Neural crest cell (in vitro differentiated cells): ENCODE results near the gene PILRA. TPM values are rescaled to one million over a fixed set of nuclear protein-coding genes. Genes with fewer than 3 reads are reported as not detected.
A peak's percentile ranks its signal among the peaks of the same experiment; 100 is the strongest.

Experiments used
- DNase-seq: peaks from one replicate; pipeline ENCODE4 v3.0.0; 2021; ENCODE audit warnings: low read depth, mixed read lengths, low spot score
- H3K27ac Mint-ChIP-seq: one replicate; pipeline ENCODE4 v1.8.0; 2021; ENCODE audit warnings: mild to moderate bottlenecking, mixed read lengths; ENCODE audit not compliant: unreplicated experiment
- H3K27me3 Mint-ChIP-seq: 2 replicates; pipeline ENCODE4 v1.8.0; 2021; ENCODE audit warnings: low read depth, mild to moderate bottlenecking, mixed read lengths
- H3K36me3 Mint-ChIP-seq: 2 replicates; pipeline ENCODE4 v1.8.0; 2021; ENCODE audit warnings: low read depth, mild to moderate bottlenecking, mixed read lengths
- H3K4me1 Mint-ChIP-seq: 2 replicates; pipeline ENCODE4 v1.8.0; 2021; ENCODE audit warnings: mixed read lengths
- H3K4me3 Mint-ChIP-seq: one replicate; pipeline ENCODE4 v1.8.0; 2021; ENCODE audit warnings: mild to moderate bottlenecking, mixed read lengths
- H3K9me3 Mint-ChIP-seq: 2 replicates; pipeline ENCODE4 v1.8.0; 2021; ENCODE audit warnings: mixed read lengths
- total RNA-seq: library from RNA; stranded (reverse); gene quantifications from 2 replicates; pipeline ENCODE4 v1.2.1, GENCODE V29; 2021
- TF ChIP-seq, protein P1 (sequence below): fragments of 200-600 bp; sonication (generic); conservative IDR thresholded peaks from 2 replicates; pipeline ENCODE4 v1.5.0; 2021; ENCODE audit warnings: antibody characterized with exemption, mild to moderate bottlenecking

PILRA gene
- total RNA-seq, 1 donor from 2014 or later, result 2.6 TPM

DNA sequence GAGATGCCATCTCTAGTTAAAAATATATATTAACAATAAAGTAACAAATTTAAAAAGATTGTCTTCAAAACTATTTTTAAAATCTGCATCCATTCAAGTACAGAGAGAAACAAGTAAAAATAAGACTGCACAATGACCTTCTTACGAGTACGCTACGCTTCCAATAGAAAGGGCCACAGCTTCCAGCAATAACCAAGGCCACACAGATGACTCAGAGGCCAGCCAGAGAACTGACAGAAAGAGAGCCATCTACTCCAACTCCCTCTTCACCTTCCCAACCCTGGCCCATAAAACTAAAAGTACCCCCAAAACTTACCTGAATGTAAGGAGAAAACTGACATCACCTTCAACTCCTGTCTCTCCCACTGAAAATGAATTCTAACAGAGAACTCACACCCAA, 26.8 kb downstream of the PILRA start:
- no peak overlapping the region for H3K27ac Mint-ChIP-seq
- H3K9me3 Mint-ChIP-seq, result no peaks in the 10 kb centered on the region
- H3K4me3 Mint-ChIP-seq, result no peak overlapping the region
- no peaks in the 10 kb centered on the region for H3K4me1 Mint-ChIP-seq
- no peak for DNase-seq
- no peaks in the 10 kb centered on the region for H3K36me3 Mint-ChIP-seq
- TF ChIP-seq, protein P1, sequence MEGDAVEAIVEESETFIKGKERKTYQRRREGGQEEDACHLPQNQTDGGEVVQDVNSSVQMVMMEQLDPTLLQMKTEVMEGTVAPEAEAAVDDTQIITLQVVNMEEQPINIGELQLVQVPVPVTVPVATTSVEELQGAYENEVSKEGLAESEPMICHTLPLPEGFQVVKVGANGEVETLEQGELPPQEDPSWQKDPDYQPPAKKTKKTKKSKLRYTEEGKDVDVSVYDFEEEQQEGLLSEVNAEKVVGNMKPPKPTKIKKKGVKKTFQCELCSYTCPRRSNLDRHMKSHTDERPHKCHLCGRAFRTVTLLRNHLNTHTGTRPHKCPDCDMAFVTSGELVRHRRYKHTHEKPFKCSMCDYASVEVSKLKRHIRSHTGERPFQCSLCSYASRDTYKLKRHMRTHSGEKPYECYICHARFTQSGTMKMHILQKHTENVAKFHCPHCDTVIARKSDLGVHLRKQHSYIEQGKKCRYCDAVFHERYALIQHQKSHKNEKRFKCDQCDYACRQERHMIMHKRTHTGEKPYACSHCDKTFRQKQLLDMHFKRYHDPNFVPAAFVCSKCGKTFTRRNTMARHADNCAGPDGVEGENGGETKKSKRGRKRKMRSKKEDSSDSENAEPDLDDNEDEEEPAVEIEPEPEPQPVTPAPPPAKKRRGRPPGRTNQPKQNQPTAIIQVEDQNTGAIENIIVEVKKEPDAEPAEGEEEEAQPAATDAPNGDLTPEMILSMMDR, result no peak
- peaks cover 22% of the 10 kb centered on the region for H3K27me3 Mint-ChIP-seq

DNA sequence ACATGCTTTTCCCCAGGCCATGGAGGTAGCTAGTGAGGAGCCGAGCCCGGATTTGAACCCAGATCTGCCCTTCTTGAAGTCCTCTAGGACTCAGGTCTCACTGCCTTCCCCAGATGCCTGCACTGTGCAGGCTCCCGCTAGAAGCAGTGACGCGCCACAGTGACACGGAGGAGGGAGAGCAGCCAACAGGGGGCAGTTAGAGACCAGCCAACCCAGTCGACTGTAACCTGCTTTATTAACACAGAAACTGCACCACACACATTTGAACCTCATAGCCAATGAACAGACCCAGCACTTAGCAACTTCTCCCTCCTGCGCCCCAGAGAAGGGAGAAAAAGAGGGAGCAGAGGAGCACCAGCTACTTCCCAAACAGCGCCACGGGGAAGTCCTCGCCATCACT, 27.4 kb downstream of the PILRA start:
- DNase-seq, result peak; percentile 37
- no peaks in the 10 kb centered on the region for H3K36me3 Mint-ChIP-seq
- peaks cover 25% of the 10 kb centered on the region for H3K27me3 Mint-ChIP-seq
- H3K4me3 Mint-ChIP-seq, result no peak overlapping the region
- H3K4me1 Mint-ChIP-seq, result no peaks in the 10 kb centered on the region
- TF ChIP-seq, protein P1, result peak; percentile 44
- H3K27ac Mint-ChIP-seq, result no peak overlapping the region
- no peaks in the 10 kb centered on the region for H3K9me3 Mint-ChIP-seq

DNA sequence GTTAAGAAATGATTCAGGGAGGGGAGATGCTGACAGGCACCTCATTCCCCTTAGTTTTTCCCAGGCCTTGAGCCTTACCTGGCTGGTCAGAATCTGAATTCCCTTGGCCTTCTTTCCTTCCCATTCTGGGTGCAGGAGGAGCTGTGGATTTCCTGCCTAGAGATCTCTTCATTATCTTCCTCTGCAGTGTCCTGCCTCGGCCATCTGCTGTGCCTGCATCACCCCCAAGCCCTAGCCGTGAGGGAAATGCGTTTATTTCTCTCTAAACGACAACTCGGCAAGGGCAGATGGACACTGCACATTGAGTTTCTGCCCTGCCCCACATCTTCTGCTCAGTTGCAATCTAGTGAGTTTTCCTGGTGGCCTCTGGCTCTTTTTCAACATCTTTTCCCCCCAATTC, 28.5 kb downstream of the PILRA start:
- Mint-ChIP-seq H3K9me3 (no peaks in the 10 kb centered on the region), H3K27ac (no peak overlapping the region), H3K4me1 (no peaks in the 10 kb centered on the region), H3K36me3 (no peaks in the 10 kb centered on the region), H3K4me3 (no peak overlapping the region), H3K27me3 (peaks cover 31% of the 10 kb centered on the region)
- no peak for DNase-seq
- TF ChIP-seq, protein P1, result no peak

DNA sequence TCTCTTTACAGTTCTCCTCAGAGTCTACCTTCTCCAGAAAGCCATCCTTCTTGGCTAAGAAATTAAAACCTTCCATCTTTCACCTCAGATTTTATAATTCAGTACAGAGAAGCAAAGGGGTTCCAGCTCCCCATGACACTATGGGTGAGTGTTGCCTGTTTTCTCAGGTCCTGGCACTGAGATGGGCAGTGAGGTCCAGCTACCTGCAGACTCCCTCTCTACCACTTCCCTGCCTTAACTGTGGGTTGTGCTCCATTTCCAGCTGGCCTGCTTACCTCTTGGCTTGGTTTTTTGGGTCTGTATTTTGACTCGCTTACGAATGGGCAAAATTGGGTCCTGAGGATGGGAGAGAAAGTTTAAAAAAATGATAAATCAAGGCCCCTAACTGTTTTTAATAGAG, 29.0 kb downstream of the PILRA start:
- H3K27me3 Mint-ChIP-seq, result peaks cover 31% of the 10 kb centered on the region
- no peak overlapping the region for H3K27ac Mint-ChIP-seq
- H3K4me3 Mint-ChIP-seq, result no peak overlapping the region
- H3K36me3 Mint-ChIP-seq, result no peaks in the 10 kb centered on the region
- H3K4me1 Mint-ChIP-seq, result no peaks in the 10 kb centered on the region
- DNase-seq, result no peak
- H3K9me3 Mint-ChIP-seq, result no peaks in the 10 kb centered on the region
- TF ChIP-seq, protein P1, result no peak

DNA sequence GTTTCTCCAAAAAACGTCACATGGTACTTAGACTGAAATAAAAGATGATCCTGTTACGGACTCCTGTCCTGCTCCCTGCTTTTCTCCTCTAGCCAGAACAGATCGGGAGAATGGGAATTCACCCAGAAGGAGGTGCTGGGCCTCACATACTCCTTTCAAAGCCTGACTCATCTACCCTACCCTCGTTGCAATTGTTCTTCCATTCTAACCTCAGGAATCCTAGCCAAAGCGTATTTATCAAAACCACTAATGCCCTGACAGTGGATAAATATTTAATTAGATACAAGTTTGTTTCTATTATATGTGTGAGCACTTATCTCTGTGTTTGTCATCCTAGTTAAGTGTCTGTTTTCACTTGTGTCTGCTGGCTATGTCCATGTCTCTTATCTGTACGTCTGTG, 33.5 kb downstream of the PILRA start:
- Mint-ChIP-seq H3K4me3 (no peak overlapping the region), H3K4me1 (no peaks in the 10 kb centered on the region), H3K9me3 (no peaks in the 10 kb centered on the region), H3K27ac (no peak overlapping the region), H3K27me3 (peaks cover 32% of the 10 kb centered on the region), H3K36me3 (no peaks in the 10 kb centered on the region)
- TF ChIP-seq, protein P1, result no peak
- no peak for DNase-seq
